ENCODE measurements around the gene KIF3A.

Gene KIF3A

DNA sequence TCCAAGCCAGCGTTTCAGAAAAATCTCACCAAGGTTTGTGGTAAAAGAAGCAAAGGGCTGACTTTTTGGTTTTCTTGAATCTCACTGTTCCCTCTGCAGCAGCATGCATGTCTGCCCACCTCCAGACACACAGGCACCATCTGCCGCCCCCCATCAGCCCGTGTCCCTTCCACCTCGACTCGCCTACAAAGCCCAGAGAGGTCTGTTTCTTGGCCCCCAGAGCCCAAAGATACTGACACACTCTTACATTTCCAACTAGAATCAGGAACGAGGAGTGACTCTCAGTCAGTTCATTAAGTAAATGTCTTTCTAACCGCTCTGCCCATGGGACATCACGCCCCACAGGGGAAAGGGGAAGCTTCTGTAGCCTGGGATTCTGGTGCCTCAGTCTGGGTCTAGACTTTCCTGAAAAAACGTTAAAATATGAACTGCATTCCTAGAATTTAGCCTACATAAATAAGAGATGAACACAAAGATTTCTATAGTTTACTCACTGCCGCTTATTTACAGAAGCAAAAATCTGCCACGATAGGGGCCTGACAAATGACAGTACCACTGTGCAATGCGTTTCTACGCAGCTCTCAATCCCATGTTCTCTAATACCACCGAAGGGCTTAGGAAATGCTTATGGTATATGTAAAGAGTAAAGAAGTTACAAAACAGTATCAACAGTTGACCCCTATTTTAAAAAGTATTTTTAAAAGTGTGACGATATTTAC is 59.5 kb downstream of the KIF3A start:
- no peak for TF ChIP-seq ZNF8 (CRISPR knock-in tag; IDR thresholded peaks at IDR 0.05)
- TF ChIP-seq CSDC2 (CRISPR knock-in tag; IDR thresholded peaks at IDR 0.05): no peak
- no peak for TF ChIP-seq ZNF70 (CRISPR knock-in tag; IDR thresholded peaks at IDR 0.05)
- TF ChIP-seq, protein P1, sequence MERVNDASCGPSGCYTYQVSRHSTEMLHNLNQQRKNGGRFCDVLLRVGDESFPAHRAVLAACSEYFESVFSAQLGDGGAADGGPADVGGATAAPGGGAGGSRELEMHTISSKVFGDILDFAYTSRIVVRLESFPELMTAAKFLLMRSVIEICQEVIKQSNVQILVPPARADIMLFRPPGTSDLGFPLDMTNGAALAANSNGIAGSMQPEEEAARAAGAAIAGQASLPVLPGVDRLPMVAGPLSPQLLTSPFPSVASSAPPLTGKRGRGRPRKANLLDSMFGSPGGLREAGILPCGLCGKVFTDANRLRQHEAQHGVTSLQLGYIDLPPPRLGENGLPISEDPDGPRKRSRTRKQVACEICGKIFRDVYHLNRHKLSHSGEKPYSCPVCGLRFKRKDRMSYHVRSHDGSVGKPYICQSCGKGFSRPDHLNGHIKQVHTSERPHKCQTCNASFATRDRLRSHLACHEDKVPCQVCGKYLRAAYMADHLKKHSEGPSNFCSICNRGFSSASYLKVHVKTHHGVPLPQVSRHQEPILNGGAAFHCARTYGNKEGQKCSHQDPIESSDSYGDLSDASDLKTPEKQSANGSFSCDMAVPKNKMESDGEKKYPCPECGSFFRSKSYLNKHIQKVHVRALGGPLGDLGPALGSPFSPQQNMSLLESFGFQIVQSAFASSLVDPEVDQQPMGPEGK (CRISPR knock-in tag; IDR thresholded peaks at IDR 0.05; ENCODE audit: borderline replicate concordance): no peak
- TF ChIP-seq BACH2 (CRISPR knock-in tag; IDR thresholded peaks at IDR 0.05; ENCODE audit: borderline replicate concordance): no peak
- TF ChIP-seq, protein P2, sequence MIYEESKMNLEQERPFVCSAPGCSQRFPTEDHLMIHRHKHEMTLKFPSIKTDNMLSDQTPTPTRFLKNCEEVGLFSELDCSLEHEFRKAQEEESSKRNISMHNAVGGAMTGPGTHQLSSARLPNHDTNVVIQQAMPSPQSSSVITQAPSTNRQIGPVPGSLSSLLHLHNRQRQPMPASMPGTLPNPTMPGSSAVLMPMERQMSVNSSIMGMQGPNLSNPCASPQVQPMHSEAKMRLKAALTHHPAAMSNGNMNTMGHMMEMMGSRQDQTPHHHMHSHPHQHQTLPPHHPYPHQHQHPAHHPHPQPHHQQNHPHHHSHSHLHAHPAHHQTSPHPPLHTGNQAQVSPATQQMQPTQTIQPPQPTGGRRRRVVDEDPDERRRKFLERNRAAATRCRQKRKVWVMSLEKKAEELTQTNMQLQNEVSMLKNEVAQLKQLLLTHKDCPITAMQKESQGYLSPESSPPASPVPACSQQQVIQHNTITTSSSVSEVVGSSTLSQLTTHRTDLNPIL (CRISPR knock-in tag; IDR thresholded peaks at IDR 0.05; ENCODE audit: low read depth): no peak
- no peak for ATAC-seq

DNA sequence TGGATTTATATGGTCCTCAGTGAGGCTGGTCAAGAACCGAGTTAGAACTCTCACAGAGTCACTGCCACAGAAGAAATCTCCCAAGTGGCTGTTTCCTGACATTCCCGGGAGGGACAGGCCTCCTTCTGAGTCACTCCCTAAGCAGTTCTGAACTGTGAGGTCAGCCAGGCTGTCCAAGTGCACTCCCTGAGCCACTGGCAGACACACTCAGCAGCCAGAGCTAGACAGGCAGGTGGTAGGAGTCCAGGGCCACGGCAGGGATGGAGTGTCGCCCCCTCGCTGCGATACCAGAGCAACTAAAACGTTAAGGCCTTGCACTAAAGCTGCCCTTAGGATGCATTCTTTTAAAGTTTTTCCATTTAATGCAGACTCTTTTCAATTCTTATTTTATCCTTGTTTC is 60.2 kb downstream of the KIF3A start:
- TF ChIP-seq ZNF565 (CRISPR knock-in tag; conservative IDR thresholded peaks at IDR 0.05; ENCODE audit: low read depth): no peak
- TF ChIP-seq, protein P1 (CRISPR knock-in tag; IDR thresholded peaks at IDR 0.05; ENCODE audit: borderline replicate concordance): no peak
- TF ChIP-seq SNAI2 (CRISPR knock-in tag; IDR thresholded peaks at IDR 0.05): no peak
- TF ChIP-seq, protein P2 (CRISPR knock-in tag; IDR thresholded peaks at IDR 0.05; ENCODE audit: low read depth): no peak
- no peak for TF ChIP-seq ZFP30 (CRISPR knock-in tag; IDR thresholded peaks at IDR 0.05)
- TF ChIP-seq, protein P3, sequence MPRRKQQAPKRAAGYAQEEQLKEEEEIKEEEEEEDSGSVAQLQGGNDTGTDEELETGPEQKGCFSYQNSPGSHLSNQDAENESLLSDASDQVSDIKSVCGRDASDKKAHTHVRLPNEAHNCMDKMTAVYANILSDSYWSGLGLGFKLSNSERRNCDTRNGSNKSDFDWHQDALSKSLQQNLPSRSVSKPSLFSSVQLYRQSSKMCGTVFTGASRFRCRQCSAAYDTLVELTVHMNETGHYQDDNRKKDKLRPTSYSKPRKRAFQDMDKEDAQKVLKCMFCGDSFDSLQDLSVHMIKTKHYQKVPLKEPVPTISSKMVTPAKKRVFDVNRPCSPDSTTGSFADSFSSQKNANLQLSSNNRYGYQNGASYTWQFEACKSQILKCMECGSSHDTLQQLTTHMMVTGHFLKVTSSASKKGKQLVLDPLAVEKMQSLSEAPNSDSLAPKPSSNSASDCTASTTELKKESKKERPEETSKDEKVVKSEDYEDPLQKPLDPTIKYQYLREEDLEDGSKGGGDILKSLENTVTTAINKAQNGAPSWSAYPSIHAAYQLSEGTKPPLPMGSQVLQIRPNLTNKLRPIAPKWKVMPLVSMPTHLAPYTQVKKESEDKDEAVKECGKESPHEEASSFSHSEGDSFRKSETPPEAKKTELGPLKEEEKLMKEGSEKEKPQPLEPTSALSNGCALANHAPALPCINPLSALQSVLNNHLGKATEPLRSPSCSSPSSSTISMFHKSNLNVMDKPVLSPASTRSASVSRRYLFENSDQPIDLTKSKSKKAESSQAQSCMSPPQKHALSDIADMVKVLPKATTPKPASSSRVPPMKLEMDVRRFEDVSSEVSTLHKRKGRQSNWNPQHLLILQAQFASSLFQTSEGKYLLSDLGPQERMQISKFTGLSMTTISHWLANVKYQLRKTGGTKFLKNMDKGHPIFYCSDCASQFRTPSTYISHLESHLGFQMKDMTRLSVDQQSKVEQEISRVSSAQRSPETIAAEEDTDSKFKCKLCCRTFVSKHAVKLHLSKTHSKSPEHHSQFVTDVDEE (CRISPR knock-in tag; IDR thresholded peaks at IDR 0.05): no peak
- no peak for TF ChIP-seq ISL1 (CRISPR knock-in tag; IDR thresholded peaks at IDR 0.05)
- no peak for TF ChIP-seq ESRRG (CRISPR knock-in tag; IDR thresholded peaks at IDR 0.05)
- no peak for TF ChIP-seq OSR1 (CRISPR knock-in tag; IDR thresholded peaks at IDR 0.05)
- TF ChIP-seq TCF4 (CRISPR knock-in tag; IDR thresholded peaks at IDR 0.05; ENCODE audit: borderline replicate concordance): no peak
- TF ChIP-seq ARNTL (CRISPR knock-in tag; IDR thresholded peaks at IDR 0.05; ENCODE audit: borderline replicate concordance, low read depth): no peak
- TF ChIP-seq ZNF70 (CRISPR knock-in tag; IDR thresholded peaks at IDR 0.05): no peak
- TF ChIP-seq ZC3H10 (CRISPR knock-in tag; IDR thresholded peaks at IDR 0.05): no peak
- ATAC-seq: peak; percentile 90

DNA sequence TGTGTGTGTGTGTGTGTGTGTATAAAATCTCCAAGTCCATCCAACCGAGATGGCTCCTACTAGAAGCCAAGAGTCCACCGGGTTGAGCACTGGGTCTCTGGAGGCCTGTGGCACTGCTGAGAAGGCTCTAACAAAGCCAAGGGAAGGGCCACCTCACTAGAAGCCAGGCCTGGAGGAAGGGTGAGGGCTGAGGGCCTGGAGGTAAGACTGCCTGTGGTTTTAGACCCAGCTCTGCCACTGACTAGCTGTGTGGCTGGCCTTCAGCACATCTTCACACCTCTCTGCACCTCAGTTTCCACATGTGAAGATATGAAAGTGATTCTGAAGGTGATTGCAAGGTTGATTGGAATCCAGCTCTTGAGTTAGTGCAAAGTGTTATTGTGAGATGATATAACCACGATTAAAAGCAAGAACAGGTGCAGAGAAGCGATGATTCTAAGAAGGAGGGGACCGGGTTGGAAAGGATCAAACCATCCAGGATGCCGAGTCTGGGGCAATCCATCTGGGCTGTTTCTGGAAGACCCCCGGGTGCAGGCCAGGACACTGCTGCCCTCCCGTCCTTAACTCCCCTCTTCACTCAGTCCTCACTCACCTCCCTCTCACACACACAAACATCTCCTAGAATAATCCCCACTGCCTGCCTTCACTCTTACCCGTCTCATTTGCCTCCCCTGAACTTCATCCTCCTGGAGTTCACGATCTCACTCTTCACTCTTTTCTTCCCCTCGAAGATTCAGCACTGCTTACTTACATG is 61.2 kb downstream of the KIF3A start:
- no peak for ATAC-seq
- TF ChIP-seq ZNF565 (CRISPR knock-in tag; conservative IDR thresholded peaks at IDR 0.05; ENCODE audit: low read depth) (no peak), ZNF70 (CRISPR knock-in tag; IDR thresholded peaks at IDR 0.05) (no peak), ZFP3 (CRISPR knock-in tag; IDR thresholded peaks at IDR 0.05) (no peak), TOX (CRISPR knock-in tag; IDR thresholded peaks at IDR 0.05; ENCODE audit: borderline replicate concordance) (no peak), PPARA (CRISPR knock-in tag; IDR thresholded peaks at IDR 0.05; ENCODE audit: borderline replicate concordance) (no peak), ESRRG (CRISPR knock-in tag; IDR thresholded peaks at IDR 0.05) (no peak), ARNTL (CRISPR knock-in tag; IDR thresholded peaks at IDR 0.05; ENCODE audit: borderline replicate concordance, low read depth) (no peak)
- TF ChIP-seq, protein P4, sequence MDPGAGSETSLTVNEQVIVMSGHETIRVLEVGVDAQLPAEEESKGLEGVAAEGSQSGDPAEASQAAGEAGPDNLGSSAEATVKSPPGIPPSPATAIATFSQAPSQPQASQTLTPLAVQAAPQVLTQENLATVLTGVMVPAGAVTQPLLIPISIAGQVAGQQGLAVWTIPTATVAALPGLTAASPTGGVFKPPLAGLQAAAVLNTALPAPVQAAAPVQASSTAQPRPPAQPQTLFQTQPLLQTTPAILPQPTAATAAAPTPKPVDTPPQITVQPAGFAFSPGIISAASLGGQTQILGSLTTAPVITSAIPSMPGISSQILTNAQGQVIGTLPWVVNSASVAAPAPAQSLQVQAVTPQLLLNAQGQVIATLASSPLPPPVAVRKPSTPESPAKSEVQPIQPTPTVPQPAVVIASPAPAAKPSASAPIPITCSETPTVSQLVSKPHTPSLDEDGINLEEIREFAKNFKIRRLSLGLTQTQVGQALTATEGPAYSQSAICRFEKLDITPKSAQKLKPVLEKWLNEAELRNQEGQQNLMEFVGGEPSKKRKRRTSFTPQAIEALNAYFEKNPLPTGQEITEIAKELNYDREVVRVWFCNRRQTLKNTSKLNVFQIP (CRISPR knock-in tag; IDR thresholded peaks at IDR 0.05; ENCODE audit: borderline replicate concordance, low read depth): no peak

Data from SK-N-SH treated with all-trans-retinoic acid at 6 μM for 48 hours (cell line).